Measurements from ENCODE around the gene SIGLEC7.

DNA sequence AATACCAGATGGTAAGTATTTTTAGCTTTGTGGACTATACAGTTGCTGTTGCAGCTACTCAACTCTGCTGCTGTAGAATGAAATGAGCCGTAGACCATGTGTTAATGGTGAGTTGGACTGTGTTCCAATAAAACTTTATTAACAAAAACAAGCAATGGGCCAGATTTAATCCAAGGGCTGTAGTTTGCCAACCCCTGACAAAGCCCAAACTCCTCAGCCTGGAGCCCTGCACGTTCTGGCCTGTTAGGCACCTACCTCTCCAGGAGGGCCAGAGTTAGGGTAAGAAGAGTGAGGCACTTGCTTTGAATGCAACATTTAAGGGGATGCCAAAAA lies 46.1 kb downstream of the SIGLEC7 start:
- TF ChIP-seq CTCF (IDR thresholded peaks at IDR 0.05) (no peak), POLR2A (IDR thresholded peaks at IDR 0.05) (no peak)
